ENCODE measurements around the gene EEF2K. TPM values are rescaled to one million over a fixed set of nuclear protein-coding genes. Genes with fewer than 3 reads are reported as not detected.

The EEF2K gene
- total and polyA plus RNA-seq, 2 of the 13 experiments (the other 11 are each of a cell fraction or from before 2014, with no cell fraction given), result 22.0 to 23.8 TPM

DNA sequence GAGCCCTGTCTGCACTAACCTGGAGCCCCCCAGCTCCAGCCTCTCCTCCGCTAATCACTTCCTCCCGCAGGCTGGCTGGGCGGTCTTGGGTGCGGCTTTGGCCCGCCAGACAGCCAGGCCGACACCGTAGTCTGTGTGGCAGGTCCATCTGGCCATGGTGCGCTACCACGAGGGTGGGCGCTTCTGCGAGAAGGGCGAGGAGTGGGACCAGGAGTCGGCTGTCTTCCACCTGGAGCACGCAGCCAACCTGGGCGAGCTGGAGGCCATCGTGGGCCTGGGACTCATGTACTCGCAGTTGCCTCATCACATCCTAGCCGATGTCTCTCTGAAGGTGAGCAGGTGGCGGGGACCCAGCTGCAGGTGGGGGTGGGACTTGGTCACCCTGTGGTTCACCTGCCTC, 60.5 kb downstream of the EEF2K start:
- FAIRE-seq (no peak), ATAC-seq (no peak), DNase-seq (ENCODE audit: low spot score) (no peak)
- 97% methylated on average over 19 of the region's 19 CpGs for WGBS (ENCODE audit: low lambda C conversion rate)
- ChIA-PET POLR2A (no interaction called here), CTCF (ENCODE audit: low intra/inter-chr PET ratio, low total read pairs) (no interaction called here)
- Histone ChIP-seq H3K36me3 (replicated peaks in 1 of 2; ENCODE audit: control insufficient read depth in 1 of 2, insufficient read depth in 2 of 2, low read length in 2 of 2) (peaks cover 26 to 54% of the 10 kb centered on the region in 2 experiments), H4K20me1 (ENCODE audit: insufficient read depth, low read length) (no peaks in the 10 kb centered on the region), H2AFZ (ENCODE audit: low read length) (no peak overlapping the region), H3K4me1 (ENCODE audit: insufficient read depth, low read length) (no peaks in the 10 kb centered on the region), H3K9me3 (ENCODE audit: low read length) (no peaks in the 10 kb centered on the region), H3K4me2 (ENCODE audit: low read depth, low read length) (no peak overlapping the region), H3K27ac (ENCODE audit: extremely low read length, insufficient read depth, low read length) (no peak overlapping the region), H3K9ac (ENCODE audit: insufficient read depth, low read depth, low read length) (no peak overlapping the region), H3K27me3 (ENCODE audit: control insufficient read depth in 1 of 2, insufficient read depth in 2 of 2, low read length in 2 of 2) (no peaks in the 10 kb centered on the region), H3K79me2 (ENCODE audit: insufficient read depth, low read length) (no peaks in the 10 kb centered on the region), H3K4me3 (replicated peaks in 1 of 3; ENCODE audit: insufficient read depth in 1 of 3, low read depth in 2 of 3, low read length in 3 of 3) (no peak overlapping the region)
- BruUV-seq (replicated peaks), result no TSS peak
- in situ Hi-C loops (cut with HindIII; ENCODE audit: extremely low pct_ligation_motif_present, low pct_unique_long_range_greater_than_20kb) (no loop called here), intact Hi-C loops (cut with micrococcal nuclease; ENCODE audit: unreplicated experiment) (no loop called here)
- TF ChIP-seq MIXL1 (CRISPR knock-in tag; IDR thresholded peaks at IDR 0.05) (no peak), AGO2 (optimal IDR thresholded peaks at IDR 0.05; ENCODE audit: low read depth, low read length) (peak; percentile 23)

- DNase-seq (ENCODE audit: low spot score), result no peak
- Histone ChIP-seq H3K27ac (ENCODE audit: extremely low read length, insufficient read depth, low read length) (no peak overlapping the region), H3K4me3 (replicated peaks in 1 of 3; ENCODE audit: insufficient read depth in 1 of 3, low read depth in 2 of 3, low read length in 3 of 3) (no peak overlapping the region), H4K20me1 (ENCODE audit: insufficient read depth, low read length) (no peaks in the 10 kb centered on the region), H3K79me2 (ENCODE audit: insufficient read depth, low read length) (no peaks in the 10 kb centered on the region), H3K9me3 (ENCODE audit: low read length) (no peaks in the 10 kb centered on the region), H3K27me3 (ENCODE audit: control insufficient read depth in 1 of 2, insufficient read depth in 2 of 2, low read length in 2 of 2) (no peaks in the 10 kb centered on the region), H3K4me1 (ENCODE audit: insufficient read depth, low read length) (no peaks in the 10 kb centered on the region), H3K4me2 (ENCODE audit: low read depth, low read length) (no peak overlapping the region), H3K9ac (ENCODE audit: insufficient read depth, low read depth, low read length) (no peak overlapping the region), H2AFZ (ENCODE audit: low read length) (no peak overlapping the region), H3K36me3 (replicated peaks in 1 of 2; ENCODE audit: control insufficient read depth in 1 of 2, insufficient read depth in 2 of 2, low read length in 2 of 2) (peaks cover 27 to 55% of the 10 kb centered on the region in 2 experiments)
- ChIA-PET POLR2A (no interaction called here), CTCF (ENCODE audit: low intra/inter-chr PET ratio, low total read pairs) (no interaction called here)
- no peak; the same call in 2 of the 3 replicates for ATAC-seq
- in situ Hi-C loops (cut with HindIII; ENCODE audit: extremely low pct_ligation_motif_present, low pct_unique_long_range_greater_than_20kb), result no loop called here
- no TSS peak for BruUV-seq (replicated peaks)
- FAIRE-seq, result no peak
- WGBS (ENCODE audit: low lambda C conversion rate), result 98% methylated on average over 8 of the region's 8 CpGs
- TF ChIP-seq KLF13 (CRISPR knock-in tag; IDR thresholded peaks at IDR 0.05), result no peak
- TF ChIP-seq ZNF605 (CRISPR knock-in tag; IDR thresholded peaks at IDR 0.05), result no peak
- TF ChIP-seq, protein P1, sequence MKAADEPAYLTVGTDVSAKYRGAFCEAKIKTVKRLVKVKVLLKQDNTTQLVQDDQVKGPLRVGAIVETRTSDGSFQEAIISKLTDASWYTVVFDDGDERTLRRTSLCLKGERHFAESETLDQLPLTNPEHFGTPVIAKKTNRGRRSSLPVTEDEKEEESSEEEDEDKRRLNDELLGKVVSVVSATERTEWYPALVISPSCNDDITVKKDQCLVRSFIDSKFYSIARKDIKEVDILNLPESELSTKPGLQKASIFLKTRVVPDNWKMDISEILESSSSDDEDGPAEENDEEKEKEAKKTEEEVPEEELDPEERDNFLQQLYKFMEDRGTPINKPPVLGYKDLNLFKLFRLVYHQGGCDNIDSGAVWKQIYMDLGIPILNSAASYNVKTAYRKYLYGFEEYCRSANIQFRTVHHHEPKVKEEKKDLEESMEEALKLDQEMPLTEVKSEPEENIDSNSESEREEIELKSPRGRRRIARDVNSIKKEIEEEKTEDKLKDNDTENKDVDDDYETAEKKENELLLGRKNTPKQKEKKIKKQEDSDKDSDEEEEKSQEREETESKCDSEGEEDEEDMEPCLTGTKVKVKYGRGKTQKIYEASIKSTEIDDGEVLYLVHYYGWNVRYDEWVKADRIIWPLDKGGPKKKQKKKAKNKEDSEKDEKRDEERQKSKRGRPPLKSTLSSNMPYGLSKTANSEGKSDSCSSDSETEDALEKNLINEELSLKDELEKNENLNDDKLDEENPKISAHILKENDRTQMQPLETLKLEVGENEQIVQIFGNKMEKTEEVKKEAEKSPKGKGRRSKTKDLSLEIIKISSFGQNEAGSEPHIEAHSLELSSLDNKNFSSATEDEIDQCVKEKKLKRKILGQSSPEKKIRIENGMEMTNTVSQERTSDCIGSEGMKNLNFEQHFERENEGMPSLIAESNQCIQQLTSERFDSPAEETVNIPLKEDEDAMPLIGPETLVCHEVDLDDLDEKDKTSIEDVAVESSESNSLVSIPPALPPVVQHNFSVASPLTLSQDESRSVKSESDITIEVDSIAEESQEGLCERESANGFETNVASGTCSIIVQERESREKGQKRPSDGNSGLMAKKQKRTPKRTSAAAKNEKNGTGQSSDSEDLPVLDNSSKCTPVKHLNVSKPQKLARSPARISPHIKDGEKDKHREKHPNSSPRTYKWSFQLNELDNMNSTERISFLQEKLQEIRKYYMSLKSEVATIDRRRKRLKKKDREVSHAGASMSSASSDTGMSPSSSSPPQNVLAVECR (CRISPR knock-in tag; IDR thresholded peaks at IDR 0.05; ENCODE audit: borderline replicate concordance), result no peak
- no peak for TF ChIP-seq KLF6 (CRISPR knock-in tag; IDR thresholded peaks at IDR 0.05)
- no peak for TF ChIP-seq ZNF460 (CRISPR knock-in tag; IDR thresholded peaks at IDR 0.05; ENCODE audit: borderline replicate concordance)
- TF ChIP-seq, protein P2, sequence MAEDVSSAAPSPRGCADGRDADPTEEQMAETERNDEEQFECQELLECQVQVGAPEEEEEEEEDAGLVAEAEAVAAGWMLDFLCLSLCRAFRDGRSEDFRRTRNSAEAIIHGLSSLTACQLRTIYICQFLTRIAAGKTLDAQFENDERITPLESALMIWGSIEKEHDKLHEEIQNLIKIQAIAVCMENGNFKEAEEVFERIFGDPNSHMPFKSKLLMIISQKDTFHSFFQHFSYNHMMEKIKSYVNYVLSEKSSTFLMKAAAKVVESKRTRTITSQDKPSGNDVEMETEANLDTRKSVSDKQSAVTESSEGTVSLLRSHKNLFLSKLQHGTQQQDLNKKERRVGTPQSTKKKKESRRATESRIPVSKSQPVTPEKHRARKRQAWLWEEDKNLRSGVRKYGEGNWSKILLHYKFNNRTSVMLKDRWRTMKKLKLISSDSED (CRISPR knock-in tag; IDR thresholded peaks at IDR 0.05), result 0 out of 2 replicates have a peak, but pooled peaks have one; percentile 58
- TF ChIP-seq ZNF660 (CRISPR knock-in tag; IDR thresholded peaks at IDR 0.05; ENCODE audit: borderline replicate concordance, low read depth), result no peak
- TF ChIP-seq RBM22 (optimal IDR thresholded peaks at IDR 0.05; ENCODE audit: low read length), result peak; percentile 17
- no peak for TF ChIP-seq ZNF569 (CRISPR knock-in tag; IDR thresholded peaks at IDR 0.05; ENCODE audit: borderline replicate concordance)
- intact Hi-C loops (cut with micrococcal nuclease; ENCODE audit: unreplicated experiment), result no loop called here
These were observed 61.7 kb downstream of the EEF2K start for GRCh38 chr16:22267764-22268163.

Data from HepG2 (cell line).